ENCODE results near the gene VSIG4.

DNA sequence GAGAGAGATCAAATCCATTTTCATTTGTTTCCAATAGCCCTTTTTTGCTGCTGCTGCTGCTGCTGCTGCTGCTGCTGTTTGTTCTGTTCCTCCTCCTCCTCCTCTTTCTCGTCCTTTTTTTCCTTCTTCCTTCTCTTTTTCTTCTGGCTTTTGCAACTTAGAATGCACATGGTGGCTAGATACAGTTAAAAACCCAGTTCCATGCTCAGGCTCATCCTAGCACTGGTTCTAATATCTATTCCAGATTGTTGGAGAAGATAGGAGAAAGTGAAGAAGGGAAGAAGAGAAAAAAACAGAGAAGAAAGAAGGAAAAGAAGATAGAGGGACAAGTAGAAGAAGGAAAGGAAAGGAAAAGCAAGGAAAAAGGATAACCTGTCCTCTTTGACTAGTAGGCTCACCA lies 39.7 kb downstream of the VSIG4 start:
- TF ChIP-seq POLR2A (IDR thresholded peaks at IDR 0.05; ENCODE audit: extremely low read depth, insufficient read length): no peak
- no peak for TF ChIP-seq MYC (IDR thresholded peaks at IDR 0.05; ENCODE audit: low read depth, low read length)
- TF ChIP-seq, protein P1, sequence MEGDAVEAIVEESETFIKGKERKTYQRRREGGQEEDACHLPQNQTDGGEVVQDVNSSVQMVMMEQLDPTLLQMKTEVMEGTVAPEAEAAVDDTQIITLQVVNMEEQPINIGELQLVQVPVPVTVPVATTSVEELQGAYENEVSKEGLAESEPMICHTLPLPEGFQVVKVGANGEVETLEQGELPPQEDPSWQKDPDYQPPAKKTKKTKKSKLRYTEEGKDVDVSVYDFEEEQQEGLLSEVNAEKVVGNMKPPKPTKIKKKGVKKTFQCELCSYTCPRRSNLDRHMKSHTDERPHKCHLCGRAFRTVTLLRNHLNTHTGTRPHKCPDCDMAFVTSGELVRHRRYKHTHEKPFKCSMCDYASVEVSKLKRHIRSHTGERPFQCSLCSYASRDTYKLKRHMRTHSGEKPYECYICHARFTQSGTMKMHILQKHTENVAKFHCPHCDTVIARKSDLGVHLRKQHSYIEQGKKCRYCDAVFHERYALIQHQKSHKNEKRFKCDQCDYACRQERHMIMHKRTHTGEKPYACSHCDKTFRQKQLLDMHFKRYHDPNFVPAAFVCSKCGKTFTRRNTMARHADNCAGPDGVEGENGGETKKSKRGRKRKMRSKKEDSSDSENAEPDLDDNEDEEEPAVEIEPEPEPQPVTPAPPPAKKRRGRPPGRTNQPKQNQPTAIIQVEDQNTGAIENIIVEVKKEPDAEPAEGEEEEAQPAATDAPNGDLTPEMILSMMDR (IDR thresholded peaks at IDR 0.05; ENCODE audit: low read depth, low read length): no peak
- TF ChIP-seq, protein P2, sequence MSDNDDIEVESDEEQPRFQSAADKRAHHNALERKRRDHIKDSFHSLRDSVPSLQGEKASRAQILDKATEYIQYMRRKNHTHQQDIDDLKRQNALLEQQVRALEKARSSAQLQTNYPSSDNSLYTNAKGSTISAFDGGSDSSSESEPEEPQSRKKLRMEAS (IDR thresholded peaks at IDR 0.05; ENCODE audit: low read depth, low read length): no peak
